Measurements from ENCODE around the gene NKX6-1. TPM values are rescaled to one million over a fixed set of nuclear protein-coding genes. Genes with fewer than 3 reads are reported as not detected.

Gene NKX6-1
- total RNA-seq, 1 experiment from 2014 or later: 0.68 TPM

GRCh38 chr4:84480082-84480481, 19.0 kb downstream of the NKX6-1 start:
- H3K36me3 Mint-ChIP-seq (ENCODE audit: insufficient read depth, unreplicated experiment): no peaks in the 10 kb centered on the region
- TF ChIP-seq CTCF (IDR thresholded peaks at IDR 0.05; ENCODE audit: unreplicated experiment): no peak
- ChIA-PET POLR2A (no interaction called here), CTCF (interaction anchor here (0.5 kb wide), 1 partner anchor 10 kb away, joined by 4 read pairs; no protein-coding TSS in a partner anchor)
- H3K4me3 Mint-ChIP-seq (ENCODE audit: unreplicated experiment): no peak overlapping the region
- H3K27me3 Mint-ChIP-seq (ENCODE audit: insufficient read depth, unreplicated experiment): peaks cover 12% of the 10 kb centered on the region
- H3K9me3 Mint-ChIP-seq (ENCODE audit: unreplicated experiment): no peaks in the 10 kb centered on the region
- intact Hi-C loops (cut with micrococcal nuclease): no loop called here
- no peak for DNase-seq (ENCODE audit: unreplicated experiment)
- H3K4me1 Mint-ChIP-seq (ENCODE audit: insufficient read depth, unreplicated experiment): no peaks in the 10 kb centered on the region
- no TSS peak for BruUV-seq (replicated peaks)
- H3K27ac Mint-ChIP-seq (ENCODE audit: low read depth, unreplicated experiment): no peak overlapping the region

- TF ChIP-seq CTCF (IDR thresholded peaks at IDR 0.05; ENCODE audit: unreplicated experiment): no peak
- no peak for DNase-seq (ENCODE audit: unreplicated experiment)
- no peak overlapping the region for H3K27ac Mint-ChIP-seq (ENCODE audit: low read depth, unreplicated experiment)
- CTCF ChIA-PET: interaction anchor here (0.5 kb wide), 1 partner anchor 11 kb away, joined by 4 read pairs; no protein-coding TSS in a partner anchor
- peaks cover 12% of the 10 kb centered on the region for H3K27me3 Mint-ChIP-seq (ENCODE audit: insufficient read depth, unreplicated experiment)
- H3K36me3 Mint-ChIP-seq (ENCODE audit: insufficient read depth, unreplicated experiment): no peaks in the 10 kb centered on the region
- POLR2A ChIA-PET: no interaction called here
- H3K4me3 Mint-ChIP-seq (ENCODE audit: unreplicated experiment): no peak overlapping the region
- no peaks in the 10 kb centered on the region for H3K4me1 Mint-ChIP-seq (ENCODE audit: insufficient read depth, unreplicated experiment)
- intact Hi-C loops (cut with micrococcal nuclease): no loop called here
- no peaks in the 10 kb centered on the region for H3K9me3 Mint-ChIP-seq (ENCODE audit: unreplicated experiment)
- no TSS peak for BruUV-seq (replicated peaks)
These were observed 19.4 kb downstream of the NKX6-1 start for GRCh38 chr4:84479663-84480062.

- Mint-ChIP-seq H3K4me3 (ENCODE audit: unreplicated experiment) (no peak overlapping the region), H3K27ac (ENCODE audit: low read depth, unreplicated experiment) (no peak overlapping the region), H3K36me3 (ENCODE audit: insufficient read depth, unreplicated experiment) (no peaks in the 10 kb centered on the region), H3K27me3 (ENCODE audit: insufficient read depth, unreplicated experiment) (peaks cover 22% of the 10 kb centered on the region), H3K4me1 (ENCODE audit: insufficient read depth, unreplicated experiment) (no peaks in the 10 kb centered on the region), H3K9me3 (ENCODE audit: unreplicated experiment) (no peaks in the 10 kb centered on the region)
- intact Hi-C loops (cut with micrococcal nuclease): no loop called here
- no TSS peak for BruUV-seq (replicated peaks)
- no peak for DNase-seq (ENCODE audit: unreplicated experiment)
- POLR2A ChIA-PET: interaction anchor here (0.5 to 1.3 kb wide), 3 partner anchors 10 to 14 kb away, joined by 3 to 4 read pairs (median 3); no protein-coding TSS in a partner anchor
- TF ChIP-seq CTCF (IDR thresholded peaks at IDR 0.05; ENCODE audit: unreplicated experiment): no peak
- CTCF ChIA-PET: interaction anchor here (1.1 to 1.5 kb wide), 2 partner anchors 51 to 283 kb away, joined by 3 to 4 read pairs; no protein-coding TSS in a partner anchor
These were observed 21.4 kb downstream of the NKX6-1 start for GRCh38 chr4:84477738-84478137.

DNA sequence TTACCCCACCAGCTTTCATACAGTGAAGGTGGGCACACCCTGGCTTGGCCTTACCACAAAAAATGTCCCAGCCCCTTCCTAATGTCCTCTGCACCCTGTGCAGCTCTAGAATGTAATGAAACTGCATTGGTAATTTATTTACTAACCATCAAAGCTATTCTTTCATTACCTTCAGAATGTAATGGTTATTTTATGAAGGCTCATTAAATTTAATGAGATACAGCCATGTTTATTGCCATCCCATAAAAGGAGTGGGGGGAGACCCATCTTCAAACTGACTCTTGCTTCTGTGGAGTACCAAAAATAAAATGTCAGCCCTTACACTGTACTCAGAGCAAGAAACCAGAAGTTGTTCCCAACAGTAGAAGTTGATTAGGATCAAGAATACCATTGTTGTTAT, 25.0 kb downstream of the NKX6-1 start:
- no TSS peak for BruUV-seq (replicated peaks)
- Mint-ChIP-seq H3K4me3 (ENCODE audit: unreplicated experiment) (no peak overlapping the region), H3K27me3 (ENCODE audit: insufficient read depth, unreplicated experiment) (peaks cover 11% of the 10 kb centered on the region), H3K36me3 (ENCODE audit: insufficient read depth, unreplicated experiment) (no peaks in the 10 kb centered on the region), H3K4me1 (ENCODE audit: insufficient read depth, unreplicated experiment) (no peaks in the 10 kb centered on the region), H3K9me3 (ENCODE audit: unreplicated experiment) (no peaks in the 10 kb centered on the region), H3K27ac (ENCODE audit: low read depth, unreplicated experiment) (no peak overlapping the region)
- ChIA-PET CTCF (interaction anchor here (0.6 to 1.0 kb wide), 4 partner anchors 29 to 335 kb away, joined by 3 to 6 read pairs (median 3); no protein-coding TSS in a partner anchor), POLR2A (interaction anchor here (0.7 kb wide), 1 partner anchor 10 kb away, joined by 3 read pairs; no protein-coding TSS in a partner anchor)
- TF ChIP-seq CTCF (IDR thresholded peaks at IDR 0.05; ENCODE audit: unreplicated experiment): no peak
- intact Hi-C loops (cut with micrococcal nuclease): no loop called here
- DNase-seq (ENCODE audit: unreplicated experiment): no peak

All from MCF 10A (cell line).